HG03039 (cell line): ENCODE measurements around the gene CLCA1.

Source experiments
- ATAC-seq: cut with Tn5 transposase; IDR thresholded peaks from one replicate; pipeline ENCODE4 v1.9.1; 2021; ENCODE audit warnings: mild to moderate bottlenecking, moderate library complexity; ENCODE audit not compliant: unreplicated experiment

Gene CLCA1

DNA sequence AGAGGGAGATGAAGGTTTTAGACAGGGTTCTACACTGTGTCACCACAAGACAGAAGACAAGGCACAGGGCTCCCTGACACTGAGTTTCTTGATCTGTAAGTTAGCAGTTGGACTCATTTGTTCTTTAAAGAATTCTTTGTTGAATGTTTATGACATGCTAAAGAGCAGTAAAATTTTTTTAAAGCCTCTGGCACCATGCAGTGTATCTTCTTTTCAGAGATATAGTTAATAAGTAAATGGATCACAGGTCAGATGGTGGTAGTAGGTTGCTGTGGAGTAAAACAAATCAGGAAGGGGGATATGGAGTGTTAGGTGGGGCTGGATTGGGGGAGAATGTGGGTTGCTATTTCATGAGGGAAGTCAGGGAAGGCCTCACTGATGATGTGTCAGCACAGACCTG lies 80.1 kb downstream of the CLCA1 start:
- no peak for ATAC-seq
